Astrocyte (in vitro differentiated cells and primary cell): ENCODE results near the gene RAPGEF4. TPM values are rescaled to one million over a fixed set of nuclear protein-coding genes. Genes with fewer than 3 reads are reported as not detected.

ENCODE experiments used
- DNase-seq: peaks from one replicate; pipeline ENCODE4 v3.0.0-alpha.2; 2010; ENCODE audit warnings: low read depth
- FAIRE-seq: peaks from 2 replicates; lab custom pipeline; 2011; peaks lifted over from hg19 to GRCh38; lab: Jason Lieb, UNC
- H2AFZ ChIP-seq: 2 replicates; pipeline ENCODE4 v1.6.0; 2012; ENCODE audit warnings: low read depth, low read length, inconsistent platforms
- H3K27ac ChIP-seq: 2 replicates; pipeline ENCODE4 v1.5.1; 2011; ENCODE audit warnings: low read depth, low read length, inconsistent platforms
- H3K27me3 ChIP-seq: 2 replicates; pipeline ENCODE4 v1.6.0; 2011; ENCODE audit warnings: low read length, inconsistent platforms; ENCODE audit not compliant: insufficient read depth
- H3K36me3 ChIP-seq: 2 replicates; pipeline ENCODE4 v1.5.1; 2011; ENCODE audit warnings: low read length, inconsistent platforms; ENCODE audit not compliant: insufficient read depth
- H3K4me1 ChIP-seq: 2 replicates; pipeline ENCODE4 v1.5.1; 2011; ENCODE audit warnings: low read length, inconsistent platforms; ENCODE audit not compliant: insufficient read depth
- H3K4me2 ChIP-seq: 2 replicates; pipeline ENCODE4 v1.6.0; 2012; ENCODE audit warnings: low read length, inconsistent platforms
- H3K4me3 ChIP-seq: 2 replicates; pipeline ENCODE4 v1.5.1; 2011; ENCODE audit warnings: low read depth, mild to moderate bottlenecking, low read length, inconsistent platforms; ENCODE audit not compliant: insufficient read depth
- H3K79me2 ChIP-seq: 2 replicates; pipeline ENCODE4 v1.6.0; 2012; ENCODE audit warnings: mild to moderate bottlenecking, low read length, inconsistent platforms; ENCODE audit not compliant: insufficient read depth
- H3K9ac ChIP-seq: 2 replicates; pipeline ENCODE4 v1.6.0; 2012; ENCODE audit warnings: mild to moderate bottlenecking, low read length, inconsistent platforms
- H3K9me3 ChIP-seq: 2 replicates; pipeline ENCODE4 v1.5.1; 2012; ENCODE audit warnings: low read depth, mild to moderate bottlenecking, low read length, inconsistent platforms; ENCODE audit not compliant: insufficient read depth
- H4K20me1 ChIP-seq: 2 replicates; pipeline ENCODE4 v1.6.0; 2012; ENCODE audit warnings: low read length, inconsistent platforms; ENCODE audit not compliant: insufficient read depth
- H3K27ac Mint-ChIP-seq: one replicate; pipeline ENCODE4 v1.8.0; 2021; ENCODE audit warnings: mild to moderate bottlenecking, mixed read lengths; ENCODE audit not compliant: unreplicated experiment
- H3K27me3 Mint-ChIP-seq: one replicate; pipeline ENCODE4 v1.8.0; 2021; ENCODE audit warnings: low read depth, mixed read lengths; ENCODE audit not compliant: unreplicated experiment
- H3K36me3 Mint-ChIP-seq: one replicate; pipeline ENCODE4 v1.8.0; 2021; ENCODE audit warnings: low read depth, mixed read lengths; ENCODE audit not compliant: unreplicated experiment
- H3K4me1 Mint-ChIP-seq: one replicate; pipeline ENCODE4 v1.8.0; 2021; ENCODE audit warnings: low read depth, mixed read lengths; ENCODE audit not compliant: unreplicated experiment
- H3K4me3 Mint-ChIP-seq: one replicate; pipeline ENCODE4 v1.8.0; 2021; ENCODE audit warnings: mild to moderate bottlenecking, moderate library complexity, mixed read lengths; ENCODE audit not compliant: unreplicated experiment
- H3K9me3 Mint-ChIP-seq: one replicate; pipeline ENCODE4 v1.8.0; 2021; ENCODE audit warnings: mild to moderate bottlenecking, mixed read lengths; ENCODE audit not compliant: unreplicated experiment
- EZH2 ChIP-seq: IDR thresholded peaks from 2 replicates; pipeline ENCODE4 v1.6.1; 2012; ENCODE audit warnings: mild to moderate bottlenecking, low read length, inconsistent platforms; ENCODE audit not compliant: insufficient read depth
- total RNA-seq: library from RNA; stranded (reverse); gene quantifications from 2 replicates; pipeline ENCODE4 v1.2.1, GENCODE V29; 2021
- TF ChIP-seq, protein P1 (sequence below): IDR thresholded peaks from 2 replicates; pipeline ENCODE4 v1.5.1; 2011; ENCODE audit warnings: low read depth, mild to moderate bottlenecking, inconsistent platforms, low read length, moderate library complexity; ENCODE audit not compliant: insufficient read depth

The RAPGEF4 gene
- total RNA-seq, 1 donor from 2014 or later = 1.1 TPM

GRCh38 chr2:172788871-172789270 lies 53.2 kb downstream of the RAPGEF4 start:
- Histone ChIP-seq H3K27ac (no peak overlapping the region), H4K20me1 (no peaks in the 10 kb centered on the region), H2AFZ (no peak overlapping the region), H3K9ac (no peak overlapping the region), H3K9me3 (no peaks in the 10 kb centered on the region), H3K36me3 (no peaks in the 10 kb centered on the region), H3K27me3 (no peaks in the 10 kb centered on the region), H3K79me2 (no peaks in the 10 kb centered on the region), H3K4me2 (no peak overlapping the region), H3K4me3 (no peak overlapping the region), H3K4me1 (no peaks in the 10 kb centered on the region)
- Mint-ChIP-seq H3K27me3 (no peaks in the 10 kb centered on the region), H3K4me1 (peaks cover 11% of the 10 kb centered on the region), H3K36me3 (no peaks in the 10 kb centered on the region), H3K4me3 (no peak overlapping the region), H3K9me3 (peaks cover 8% of the 10 kb centered on the region), H3K27ac (no peak overlapping the region)
- no peak for TF ChIP-seq EZH2
- TF ChIP-seq, protein P1, sequence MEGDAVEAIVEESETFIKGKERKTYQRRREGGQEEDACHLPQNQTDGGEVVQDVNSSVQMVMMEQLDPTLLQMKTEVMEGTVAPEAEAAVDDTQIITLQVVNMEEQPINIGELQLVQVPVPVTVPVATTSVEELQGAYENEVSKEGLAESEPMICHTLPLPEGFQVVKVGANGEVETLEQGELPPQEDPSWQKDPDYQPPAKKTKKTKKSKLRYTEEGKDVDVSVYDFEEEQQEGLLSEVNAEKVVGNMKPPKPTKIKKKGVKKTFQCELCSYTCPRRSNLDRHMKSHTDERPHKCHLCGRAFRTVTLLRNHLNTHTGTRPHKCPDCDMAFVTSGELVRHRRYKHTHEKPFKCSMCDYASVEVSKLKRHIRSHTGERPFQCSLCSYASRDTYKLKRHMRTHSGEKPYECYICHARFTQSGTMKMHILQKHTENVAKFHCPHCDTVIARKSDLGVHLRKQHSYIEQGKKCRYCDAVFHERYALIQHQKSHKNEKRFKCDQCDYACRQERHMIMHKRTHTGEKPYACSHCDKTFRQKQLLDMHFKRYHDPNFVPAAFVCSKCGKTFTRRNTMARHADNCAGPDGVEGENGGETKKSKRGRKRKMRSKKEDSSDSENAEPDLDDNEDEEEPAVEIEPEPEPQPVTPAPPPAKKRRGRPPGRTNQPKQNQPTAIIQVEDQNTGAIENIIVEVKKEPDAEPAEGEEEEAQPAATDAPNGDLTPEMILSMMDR = no peak
- DNase-seq (no peak), FAIRE-seq (no peak)

DNA sequence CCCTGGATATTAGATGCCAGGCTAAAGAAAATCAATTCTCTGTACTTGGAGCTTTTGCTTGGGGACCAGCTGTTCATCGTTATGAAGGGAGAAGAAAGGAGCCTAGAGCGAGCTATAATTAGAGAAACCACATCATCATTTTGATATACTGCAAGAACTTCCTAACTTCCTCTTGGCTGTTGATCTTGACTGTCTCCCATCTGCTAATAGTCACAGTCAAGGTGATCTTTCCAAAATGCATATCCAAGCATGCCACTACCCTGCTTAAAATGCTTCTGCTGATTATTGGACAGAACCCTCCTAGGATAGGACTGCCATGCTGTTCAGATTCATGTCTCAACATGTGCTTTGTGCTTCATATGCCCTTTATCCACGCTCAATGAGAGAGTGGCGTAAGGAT lies 54.8 kb downstream of the RAPGEF4 start:
- DNase-seq = no peak
- no peaks in the 10 kb centered on the region for H3K27me3 Mint-ChIP-seq
- H3K36me3 Mint-ChIP-seq = no peaks in the 10 kb centered on the region
- no peak overlapping the region for H3K27ac Mint-ChIP-seq
- Histone ChIP-seq H3K4me1 (no peaks in the 10 kb centered on the region), H3K27me3 (no peaks in the 10 kb centered on the region), H3K9ac (no peak overlapping the region), H3K79me2 (no peaks in the 10 kb centered on the region), H3K4me2 (no peak overlapping the region), H3K36me3 (no peaks in the 10 kb centered on the region), H3K4me3 (no peak overlapping the region), H3K27ac (no peak overlapping the region), H4K20me1 (no peaks in the 10 kb centered on the region), H2AFZ (no peak overlapping the region), H3K9me3 (no peaks in the 10 kb centered on the region)
- peaks cover 10% of the 10 kb centered on the region for H3K9me3 Mint-ChIP-seq
- peaks cover 8% of the 10 kb centered on the region for H3K4me1 Mint-ChIP-seq
- no peak for FAIRE-seq
- TF ChIP-seq EZH2 = no peak
- TF ChIP-seq, protein P1 = no peak
- H3K4me3 Mint-ChIP-seq = no peak overlapping the region

DNA sequence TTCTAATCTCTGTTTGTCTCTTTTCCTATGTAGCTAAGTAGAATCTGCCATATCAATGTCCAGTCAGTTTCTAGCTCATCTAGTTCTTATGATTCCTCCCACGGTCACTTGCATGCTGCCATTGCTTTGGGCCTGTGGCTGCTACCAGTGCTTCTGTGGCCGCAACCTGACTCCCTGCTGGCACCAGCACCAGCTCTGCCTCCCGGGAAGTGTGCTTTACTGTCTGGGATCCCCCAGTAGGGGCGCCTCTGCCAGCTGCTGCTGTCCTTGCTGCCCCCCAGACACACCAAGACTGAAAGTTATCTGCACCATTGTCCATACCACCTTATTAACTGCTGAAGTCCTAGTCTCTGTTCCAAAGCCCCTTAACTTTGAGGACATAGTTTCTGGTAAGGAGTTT lies 56.3 kb downstream of the RAPGEF4 start:
- Mint-ChIP-seq H3K36me3 (peaks cover 2% of the 10 kb centered on the region), H3K27ac (no peak overlapping the region), H3K4me1 (peaks cover 3% of the 10 kb centered on the region), H3K4me3 (no peak overlapping the region), H3K9me3 (peaks cover 10% of the 10 kb centered on the region), H3K27me3 (no peaks in the 10 kb centered on the region)
- Histone ChIP-seq H3K9ac (no peak overlapping the region), H3K27me3 (no peaks in the 10 kb centered on the region), H3K4me1 (no peaks in the 10 kb centered on the region), H4K20me1 (no peaks in the 10 kb centered on the region), H3K4me2 (no peak overlapping the region), H3K36me3 (no peaks in the 10 kb centered on the region), H3K79me2 (no peaks in the 10 kb centered on the region), H3K9me3 (no peaks in the 10 kb centered on the region), H3K4me3 (no peak overlapping the region), H3K27ac (no peak overlapping the region), H2AFZ (no peak overlapping the region)
- no peak for TF ChIP-seq EZH2
- TF ChIP-seq, protein P1 = no peak
- FAIRE-seq (no peak), DNase-seq (no peak)
